HFFc6 (cell line): ENCODE results near the gene NCOA3. TPM values are rescaled to one million over a fixed set of nuclear protein-coding genes. Genes with fewer than 3 reads are reported as not detected.
A peak's percentile ranks its signal among the peaks of the same experiment; 100 is the strongest.
"Not testable (repeated sequence)": the region's sequence is repeated elsewhere in the genome, so short reads cannot be mapped to it uniquely, and the experiment has no call there.

ENCODE experiments used
- DNase-seq: peaks from one replicate; pipeline ENCODE4 v3.0.0-alpha.2; 2018
- H3K27ac Mint-ChIP-seq: 2 replicates; pipeline ENCODE4 v1.8.0; 2020; ENCODE audit warnings: mild to moderate bottlenecking, mixed read lengths
- H3K27me3 Mint-ChIP-seq: 2 replicates; pipeline ENCODE4 v1.8.0; 2021; ENCODE audit warnings: mild to moderate bottlenecking, moderate library complexity, mixed read lengths; ENCODE audit not compliant: insufficient read depth
- H3K36me3 Mint-ChIP-seq: 2 replicates; pipeline ENCODE4 v1.8.0; 2021; ENCODE audit warnings: low read depth, mixed read lengths
- H3K4me1 Mint-ChIP-seq: 2 replicates; pipeline ENCODE4 v1.8.0; 2020; ENCODE audit warnings: low read depth, mixed read lengths
- H3K4me3 Mint-ChIP-seq: 2 replicates; pipeline ENCODE4 v1.8.0; 2020; ENCODE audit warnings: mild to moderate bottlenecking, moderate library complexity, mixed read lengths
- H3K9me3 Mint-ChIP-seq: 2 replicates; pipeline ENCODE4 v1.8.0; 2020; ENCODE audit warnings: mild to moderate bottlenecking, mixed read lengths
- CTCF ChIP-seq: fragments of 200-600 bp; sonication (generic); IDR thresholded peaks from 2 replicates; pipeline ENCODE4 v1.5.0; 2021; ENCODE audit warnings: antibody characterized with exemption, mild to moderate bottlenecking
- total RNA-seq, 6 experiments: library from RNA; stranded (reverse); fragmentation: NEBNext Ultra II Directional; extraction: Animal tissue kit (Norgen Biotek cat#: 25700); gene quantifications; 2 replicates in 1 of 6; 3 replicates in 5 of 6; pipeline ENCODE4 v1.2.3, GENCODE V29; 2021

Gene NCOA3
- total RNA-seq, 6 experiments from 2014 or later = 28.6 to 40.9 (median 32.7) TPM

DNA sequence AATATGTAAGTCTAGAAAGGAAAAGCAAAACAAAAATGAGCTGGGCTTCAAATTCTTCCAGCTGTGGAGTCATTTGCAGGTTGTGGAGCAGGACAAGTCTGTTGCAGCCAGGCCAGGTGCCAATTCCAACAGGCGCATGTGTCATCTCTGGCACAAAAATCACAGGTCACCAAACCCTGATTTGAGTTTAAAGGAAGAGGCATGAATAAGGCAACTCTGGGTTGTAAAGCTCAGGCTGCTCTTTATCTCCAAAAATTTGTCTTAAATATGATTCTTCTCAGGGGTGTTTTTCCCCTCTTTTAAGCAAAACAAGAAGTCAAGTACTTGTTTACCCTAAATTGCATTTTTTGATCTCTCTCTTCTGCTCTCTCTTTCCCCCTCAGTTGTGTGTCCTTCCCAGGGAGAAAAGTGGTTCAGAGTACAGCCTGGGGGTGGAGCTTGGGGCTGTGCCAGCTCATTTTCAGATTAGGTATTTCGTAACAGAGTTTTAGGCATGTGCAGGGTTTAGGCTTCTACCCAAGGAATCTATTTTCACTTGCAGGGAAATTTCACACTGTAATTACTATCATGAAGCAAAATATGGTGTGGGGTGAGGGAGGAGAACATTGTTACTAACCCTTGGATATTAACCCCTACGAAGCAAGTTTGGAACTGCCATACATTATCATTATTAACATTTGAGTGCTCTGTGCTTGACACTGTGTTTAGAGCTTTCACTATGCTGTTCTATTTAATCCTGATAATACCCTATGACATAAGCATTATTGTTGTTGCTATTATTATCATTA is 8.3 kb upstream of the NCOA3 start:
- Mint-ChIP-seq H3K9me3 (no peaks in the 10 kb centered on the region), H3K36me3 (no peaks in the 10 kb centered on the region), H3K4me3 (peak overlapping the region; percentile 12; the same call in 1 of the 2 replicates), H3K4me1 (peaks cover 16% of the 10 kb centered on the region), H3K27me3 (peaks cover 2% of the 10 kb centered on the region; the same call in 1 of the 2 replicates), H3K27ac (peak overlapping the region; percentile 11)
- TF ChIP-seq CTCF = no peak
- DNase-seq = peak; percentile 37

GRCh38 chr20:47493963-47494293 is 7.8 kb upstream of the NCOA3 start:
- H3K4me3 Mint-ChIP-seq = no peak overlapping the region
- H3K27me3 Mint-ChIP-seq = peaks cover 2% of the 10 kb centered on the region; the same call in 1 of the 2 replicates
- peaks cover 19% of the 10 kb centered on the region for H3K4me1 Mint-ChIP-seq
- H3K9me3 Mint-ChIP-seq = no peaks in the 10 kb centered on the region
- TF ChIP-seq CTCF = no peak
- no peak for DNase-seq
- no peaks in the 10 kb centered on the region for H3K36me3 Mint-ChIP-seq
- H3K27ac Mint-ChIP-seq = no peak overlapping the region

GRCh38 chr20:47494606-47495005 is 7.1 kb upstream of the NCOA3 start:
- peaks cover 19% of the 10 kb centered on the region for H3K4me1 Mint-ChIP-seq
- DNase-seq, H3K27me3 Mint-ChIP-seq, H3K36me3 Mint-ChIP-seq, H3K4me3 Mint-ChIP-seq, H3K9me3 Mint-ChIP-seq, H3K27ac Mint-ChIP-seq: not testable (repeated sequence)

DNA sequence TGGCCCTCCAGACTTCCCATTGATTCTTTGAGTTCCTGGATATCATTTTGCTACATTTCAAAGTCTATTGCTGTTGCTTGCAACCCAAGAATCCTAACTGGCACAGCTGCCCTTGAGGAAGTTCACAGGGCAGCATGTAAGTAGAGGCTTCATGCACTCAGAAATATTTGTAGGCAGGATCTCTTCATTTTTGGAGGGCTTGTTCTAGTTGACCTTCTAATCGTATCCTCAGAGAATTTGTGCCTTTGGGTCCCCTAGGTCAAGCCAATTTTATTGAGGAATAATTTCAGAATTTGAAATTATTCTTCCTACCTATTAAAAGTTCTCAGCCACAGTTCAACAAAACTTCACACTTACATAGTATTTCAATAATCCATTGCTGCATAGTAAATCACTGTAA is 5.6 kb upstream of the NCOA3 start:
- Mint-ChIP-seq H3K27ac (no peak overlapping the region), H3K36me3 (no peaks in the 10 kb centered on the region), H3K4me1 (peaks cover 30% of the 10 kb centered on the region), H3K27me3 (peaks cover 2% of the 10 kb centered on the region; the same call in 1 of the 2 replicates), H3K4me3 (no peak overlapping the region), H3K9me3 (no peaks in the 10 kb centered on the region)
- no peak for TF ChIP-seq CTCF
- no peak for DNase-seq

GRCh38 chr20:47498606-47499005 is 3.1 kb upstream of the NCOA3 start:
- DNase-seq = no peak
- Mint-ChIP-seq H3K9me3 (no peaks in the 10 kb centered on the region), H3K4me1 (peaks cover 29% of the 10 kb centered on the region), H3K36me3 (peaks cover 6% of the 10 kb centered on the region), H3K27me3 (peaks cover 4% of the 10 kb centered on the region), H3K27ac (no peak overlapping the region), H3K4me3 (no peak overlapping the region)
- TF ChIP-seq CTCF = no peak

- H3K27me3 Mint-ChIP-seq = peaks cover 4% of the 10 kb centered on the region
- H3K27ac Mint-ChIP-seq = no peak overlapping the region
- H3K36me3 Mint-ChIP-seq = peaks cover 6% of the 10 kb centered on the region
- no peak overlapping the region for H3K4me3 Mint-ChIP-seq
- TF ChIP-seq CTCF = no peak
- no peak for DNase-seq
- peaks cover 30% of the 10 kb centered on the region for H3K4me1 Mint-ChIP-seq
- H3K9me3 Mint-ChIP-seq = no peaks in the 10 kb centered on the region
Measured at GRCh38 chr20:47499053-47499452, 2.6 kb upstream of the NCOA3 start.

DNA sequence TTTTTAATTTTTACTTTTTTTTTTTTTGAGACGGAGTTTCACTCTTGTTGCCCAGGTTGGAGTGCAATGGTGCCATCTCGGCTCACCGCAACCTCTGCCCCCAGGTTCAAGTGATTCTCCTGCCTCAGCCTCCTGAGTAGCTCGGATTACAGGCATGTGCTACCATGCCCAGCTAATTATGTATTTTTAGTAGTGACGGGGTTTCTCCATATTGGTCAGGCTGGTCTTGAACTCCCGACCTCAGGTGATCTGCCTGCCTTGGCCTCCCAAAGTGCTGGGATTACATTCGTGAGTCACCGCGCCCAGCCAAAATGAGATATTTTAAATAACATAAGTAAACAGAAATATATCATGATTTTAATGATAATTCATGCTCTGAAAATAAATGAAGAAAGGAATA is 1.6 kb upstream of the NCOA3 start:
- H3K27me3 Mint-ChIP-seq, H3K9me3 Mint-ChIP-seq, DNase-seq, H3K36me3 Mint-ChIP-seq: not testable (repeated sequence)
- Mint-ChIP-seq H3K27ac (peak overlapping the region; percentile 95), H3K4me3 (peak overlapping the region; percentile 97), H3K4me1 (peaks cover 33% of the 10 kb centered on the region)
